Neural cell (in vitro differentiated cells): ENCODE measurements around the gene KRT36. TPM values are rescaled to one million over a fixed set of nuclear protein-coding genes. Genes with fewer than 3 reads are reported as not detected.

Source experiments
- H2AFZ ChIP-seq: fragments of 200-600, 300-800 bp; sonication (generic), shearing (Covaris generic); 2 replicates; pipeline ENCODE4 v1.6.0; 2014; ENCODE audit warnings: low read depth, mild to moderate bottlenecking, antibody characterized with exemption, low read length, moderate library complexity
- H3F3A ChIP-seq: fragments of 200-600 bp; shearing (Covaris generic); 2 replicates; pipeline ENCODE4 v1.6.1; 2016; ENCODE audit warnings: mild to moderate bottlenecking, moderate library complexity, mixed read lengths, antibody characterized with exemption, low read length; ENCODE audit not compliant: insufficient read depth, poor library complexity, severe bottlenecking
- H3K27ac ChIP-seq: fragments of 200-600, 300-800 bp; sonication (generic), shearing (Covaris generic); 2 replicates; pipeline ENCODE4 v1.5.1; 2014; ENCODE audit warnings: mild to moderate bottlenecking, low read length, moderate library complexity
- H3K27me3 ChIP-seq: fragments of 300-800, 200-600 bp; sonication (generic), shearing (Covaris generic); 2 replicates; pipeline ENCODE4 v1.6.0; 2014; ENCODE audit warnings: mild to moderate bottlenecking, low read depth, low read length, moderate library complexity; ENCODE audit not compliant: insufficient read depth
- H3K36me3 ChIP-seq: fragments of 300-800, 200-600 bp; sonication (generic), shearing (Covaris generic); 2 replicates; pipeline ENCODE4 v1.5.1; 2014; ENCODE audit warnings: mild to moderate bottlenecking, antibody characterized with exemption, low read length, moderate library complexity; ENCODE audit not compliant: insufficient read depth
- H3K4me2 ChIP-seq: fragments of 300-800, 200-600 bp; sonication (generic), shearing (Covaris generic); 2 replicates; pipeline ENCODE4 v1.6.0; 2014; ENCODE audit warnings: mild to moderate bottlenecking, low read length
- H3K4me3 ChIP-seq: fragments of 300-800, 200-600 bp; sonication (generic), shearing (Covaris generic); 2 replicates; pipeline ENCODE4 v1.5.1; 2014; ENCODE audit warnings: mild to moderate bottlenecking, low read length, moderate library complexity
- H3K79me2 ChIP-seq: fragments of 200-600 bp; shearing (Covaris generic); replicated peaks from 2 replicates; pipeline ENCODE4 v1.6.0; 2014; ENCODE audit warnings: mild to moderate bottlenecking, low read length, moderate library complexity; ENCODE audit not compliant: insufficient read depth
- H3K9ac ChIP-seq: fragments of 300-800, 200-600 bp; sonication (generic), shearing (Covaris generic); 2 replicates; pipeline ENCODE4 v1.6.1; 2016; ENCODE audit warnings: mild to moderate bottlenecking, low read length, mixed read lengths
- H3K9me2 ChIP-seq: fragments of 200-600 bp; shearing (Covaris generic); 2 replicates; pipeline ENCODE4 v1.6.1; 2016; ENCODE audit warnings: mild to moderate bottlenecking, low read length, mixed read lengths; ENCODE audit not compliant: insufficient read depth
- H3K9me3 ChIP-seq: fragments of 200-600, 300-800 bp; sonication (generic), shearing (Covaris generic); 2 replicates; pipeline ENCODE4 v1.6.1; 2016; ENCODE audit warnings: mild to moderate bottlenecking, mixed run types, low read length, moderate library complexity, mixed read lengths
- H4K20me1 ChIP-seq: fragments of 200-600 bp; shearing (Covaris generic); 2 replicates; pipeline ENCODE4 v1.6.1; 2016; ENCODE audit warnings: mild to moderate bottlenecking, mixed run types; ENCODE audit not compliant: insufficient read depth
- EP300 ChIP-seq: fragments of 450-650 bp; conservative IDR thresholded peaks from 2 replicates; pipeline ENCODE4 v1.6.1; 2014; ENCODE audit warnings: antibody characterized with exemption, mild to moderate bottlenecking, moderate library complexity; ENCODE audit not compliant: poor library complexity, severe bottlenecking
- EZH2 ChIP-seq: fragments of 200-600, 300-800 bp; shearing (Covaris generic), sonication (generic); IDR thresholded peaks from 2 replicates; pipeline ENCODE4 v1.6.1; 2014; ENCODE audit warnings: antibody characterized with exemption, low read length, borderline replicate concordance, mild to moderate bottlenecking; ENCODE audit not compliant: insufficient read depth, poor library complexity, severe bottlenecking
- MXI1 ChIP-seq: fragments of 450-650 bp; conservative IDR thresholded peaks from 2 replicates; pipeline ENCODE4 v1.6.1; 2014; ENCODE audit warnings: antibody characterized with exemption, mild to moderate bottlenecking; ENCODE audit not compliant: poor library complexity, severe bottlenecking
- POLR2AphosphoS5 ChIP-seq: IDR thresholded peaks from 2 replicates; pipeline ENCODE4 v1.6.1; 2012
- RAD21 ChIP-seq: fragments of 450-650 bp; conservative IDR thresholded peaks from 2 replicates; pipeline ENCODE4 v1.6.1; 2014; ENCODE audit warnings: antibody characterized with exemption, mild to moderate bottlenecking, moderate library complexity
- SMC3 ChIP-seq: fragments of 450-650 bp; conservative IDR thresholded peaks from 2 replicates; pipeline ENCODE4 v1.6.1; 2014; ENCODE audit warnings: antibody characterized with exemption, mild to moderate bottlenecking, moderate library complexity; ENCODE audit not compliant: poor library complexity
- TAF1 ChIP-seq: IDR thresholded peaks from 2 replicates; pipeline ENCODE4 v1.6.1; 2012; ENCODE audit warnings: low read depth
- polyA plus RNA-seq: library from polyadenylated mRNA; depleted of rRNA; stranded (reverse); fragments of >200 nt; gene quantifications from 2 replicates; pipeline ENCODE4 v1.2.3, GENCODE V29; 2014
- TF ChIP-seq, protein P1 (sequence below): IDR thresholded peaks from 2 replicates; pipeline ENCODE4 v1.6.1; 2012; ENCODE audit warnings: borderline replicate concordance
- TF ChIP-seq, protein P2 (sequence below): fragments of 450-650 bp; IDR thresholded peaks from 2 replicates; pipeline ENCODE4 v1.5.1; 2014; ENCODE audit warnings: antibody characterized with exemption, mild to moderate bottlenecking, moderate library complexity; ENCODE audit not compliant: poor library complexity, severe bottlenecking

The KRT36 gene
- polyA plus RNA-seq, 1 donor from 2014 or later: not detected

DNA sequence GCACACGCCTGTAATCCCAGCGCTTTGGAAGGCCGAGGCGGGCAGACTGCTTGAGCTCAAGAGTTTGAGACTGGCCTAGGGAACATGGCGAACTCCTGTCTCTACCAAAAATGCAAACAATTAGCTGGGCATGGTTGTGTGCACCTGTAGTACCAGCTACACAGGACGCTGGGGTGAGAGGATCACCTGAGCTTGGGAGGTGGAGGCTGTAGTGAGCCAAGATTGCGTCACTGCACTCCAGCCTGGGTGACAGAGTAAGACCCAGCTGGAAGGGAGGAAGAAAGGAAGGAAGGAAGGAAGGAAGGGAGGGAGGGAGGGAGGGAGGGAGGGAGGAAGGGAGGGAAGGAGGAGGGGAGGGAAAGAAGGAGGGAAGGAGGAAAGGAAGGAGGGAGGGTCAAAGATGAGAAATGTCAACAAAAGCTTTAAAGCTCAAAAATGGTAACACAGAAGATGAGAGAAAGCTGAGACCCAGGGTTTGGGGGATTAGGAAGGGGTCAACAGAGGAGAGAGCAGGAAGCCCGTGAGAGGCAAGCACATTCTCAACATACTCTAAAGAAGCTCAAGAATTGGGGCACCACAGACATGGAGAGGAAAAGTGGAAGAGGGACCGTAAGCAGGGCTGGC, 43.3 kb upstream of the KRT36 start:
- Histone ChIP-seq H3K4me2 (no peak overlapping the region), H4K20me1 (no peaks in the 10 kb centered on the region), H3K36me3 (no peaks in the 10 kb centered on the region), H3K79me2 (no peaks in the 10 kb centered on the region), H3F3A (no peaks in the 10 kb centered on the region), H3K27me3 (peaks cover 13% of the 10 kb centered on the region), H3K4me3 (no peak overlapping the region), H3K9ac (no peak overlapping the region), H2AFZ (no peak overlapping the region), H3K9me3 (no peaks in the 10 kb centered on the region), H3K27ac (no peak overlapping the region), H3K9me2 (no peaks in the 10 kb centered on the region)
- no peak for TF ChIP-seq SMC3
- TF ChIP-seq, protein P1, sequence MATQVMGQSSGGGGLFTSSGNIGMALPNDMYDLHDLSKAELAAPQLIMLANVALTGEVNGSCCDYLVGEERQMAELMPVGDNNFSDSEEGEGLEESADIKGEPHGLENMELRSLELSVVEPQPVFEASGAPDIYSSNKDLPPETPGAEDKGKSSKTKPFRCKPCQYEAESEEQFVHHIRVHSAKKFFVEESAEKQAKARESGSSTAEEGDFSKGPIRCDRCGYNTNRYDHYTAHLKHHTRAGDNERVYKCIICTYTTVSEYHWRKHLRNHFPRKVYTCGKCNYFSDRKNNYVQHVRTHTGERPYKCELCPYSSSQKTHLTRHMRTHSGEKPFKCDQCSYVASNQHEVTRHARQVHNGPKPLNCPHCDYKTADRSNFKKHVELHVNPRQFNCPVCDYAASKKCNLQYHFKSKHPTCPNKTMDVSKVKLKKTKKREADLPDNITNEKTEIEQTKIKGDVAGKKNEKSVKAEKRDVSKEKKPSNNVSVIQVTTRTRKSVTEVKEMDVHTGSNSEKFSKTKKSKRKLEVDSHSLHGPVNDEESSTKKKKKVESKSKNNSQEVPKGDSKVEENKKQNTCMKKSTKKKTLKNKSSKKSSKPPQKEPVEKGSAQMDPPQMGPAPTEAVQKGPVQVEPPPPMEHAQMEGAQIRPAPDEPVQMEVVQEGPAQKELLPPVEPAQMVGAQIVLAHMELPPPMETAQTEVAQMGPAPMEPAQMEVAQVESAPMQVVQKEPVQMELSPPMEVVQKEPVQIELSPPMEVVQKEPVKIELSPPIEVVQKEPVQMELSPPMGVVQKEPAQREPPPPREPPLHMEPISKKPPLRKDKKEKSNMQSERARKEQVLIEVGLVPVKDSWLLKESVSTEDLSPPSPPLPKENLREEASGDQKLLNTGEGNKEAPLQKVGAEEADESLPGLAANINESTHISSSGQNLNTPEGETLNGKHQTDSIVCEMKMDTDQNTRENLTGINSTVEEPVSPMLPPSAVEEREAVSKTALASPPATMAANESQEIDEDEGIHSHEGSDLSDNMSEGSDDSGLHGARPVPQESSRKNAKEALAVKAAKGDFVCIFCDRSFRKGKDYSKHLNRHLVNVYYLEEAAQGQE: no peak
- no peak for TF ChIP-seq TAF1
- no peak for TF ChIP-seq EZH2
- TF ChIP-seq, protein P2, sequence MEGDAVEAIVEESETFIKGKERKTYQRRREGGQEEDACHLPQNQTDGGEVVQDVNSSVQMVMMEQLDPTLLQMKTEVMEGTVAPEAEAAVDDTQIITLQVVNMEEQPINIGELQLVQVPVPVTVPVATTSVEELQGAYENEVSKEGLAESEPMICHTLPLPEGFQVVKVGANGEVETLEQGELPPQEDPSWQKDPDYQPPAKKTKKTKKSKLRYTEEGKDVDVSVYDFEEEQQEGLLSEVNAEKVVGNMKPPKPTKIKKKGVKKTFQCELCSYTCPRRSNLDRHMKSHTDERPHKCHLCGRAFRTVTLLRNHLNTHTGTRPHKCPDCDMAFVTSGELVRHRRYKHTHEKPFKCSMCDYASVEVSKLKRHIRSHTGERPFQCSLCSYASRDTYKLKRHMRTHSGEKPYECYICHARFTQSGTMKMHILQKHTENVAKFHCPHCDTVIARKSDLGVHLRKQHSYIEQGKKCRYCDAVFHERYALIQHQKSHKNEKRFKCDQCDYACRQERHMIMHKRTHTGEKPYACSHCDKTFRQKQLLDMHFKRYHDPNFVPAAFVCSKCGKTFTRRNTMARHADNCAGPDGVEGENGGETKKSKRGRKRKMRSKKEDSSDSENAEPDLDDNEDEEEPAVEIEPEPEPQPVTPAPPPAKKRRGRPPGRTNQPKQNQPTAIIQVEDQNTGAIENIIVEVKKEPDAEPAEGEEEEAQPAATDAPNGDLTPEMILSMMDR: no peak
- TF ChIP-seq RAD21: no peak
- no peak for TF ChIP-seq POLR2AphosphoS5
- no peak for TF ChIP-seq EP300
- no peak for TF ChIP-seq MXI1

DNA sequence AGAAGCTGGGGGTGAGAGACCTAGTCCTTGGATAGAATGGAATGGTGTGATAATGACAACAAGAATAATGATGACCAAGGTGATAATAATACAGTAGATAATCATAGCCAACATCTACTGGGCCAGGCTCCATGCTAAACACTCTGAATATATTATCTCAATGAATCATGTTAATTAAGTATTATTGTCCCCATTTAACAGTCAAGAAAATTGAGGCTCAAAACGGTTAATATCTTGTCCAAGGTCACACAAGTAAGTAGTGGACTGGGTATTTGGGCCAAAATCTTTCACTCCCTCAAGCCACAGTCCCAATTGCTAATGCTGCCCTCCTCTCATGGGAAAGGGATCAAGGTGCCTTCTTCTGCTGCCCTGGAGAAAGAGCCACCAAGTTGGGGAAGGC, 42.3 kb upstream of the KRT36 start:
- TF ChIP-seq RAD21 (no peak), TAF1 (no peak), MXI1 (no peak), EZH2 (no peak)
- H4K20me1 ChIP-seq: no peaks in the 10 kb centered on the region

More for the DNA sequence above, 42.3 kb upstream of the KRT36 start:
- Histone ChIP-seq H3K4me2 (no peak overlapping the region), H2AFZ (no peak overlapping the region), H3K27ac (no peak overlapping the region), H3K79me2 (no peaks in the 10 kb centered on the region), H3K9me2 (no peaks in the 10 kb centered on the region), H3K4me3 (no peak overlapping the region), H3K9ac (no peak overlapping the region), H3K9me3 (no peaks in the 10 kb centered on the region), H3K36me3 (no peaks in the 10 kb centered on the region), H3F3A (no peaks in the 10 kb centered on the region), H3K27me3 (peaks cover 24% of the 10 kb centered on the region)
